GM20431 (cell line): ENCODE data around the gene KLHL20.

Experiments
- in situ Hi-C: fragments of 300-500 bp; cut with MseI, MboI; formaldehyde crosslinking; loops from one replicate; pipeline ENCODE4 v1.15.0; 2020; ENCODE audit warnings: low sequenced_read_pairs; ENCODE audit not compliant: unreplicated experiment

Gene KLHL20

DNA sequence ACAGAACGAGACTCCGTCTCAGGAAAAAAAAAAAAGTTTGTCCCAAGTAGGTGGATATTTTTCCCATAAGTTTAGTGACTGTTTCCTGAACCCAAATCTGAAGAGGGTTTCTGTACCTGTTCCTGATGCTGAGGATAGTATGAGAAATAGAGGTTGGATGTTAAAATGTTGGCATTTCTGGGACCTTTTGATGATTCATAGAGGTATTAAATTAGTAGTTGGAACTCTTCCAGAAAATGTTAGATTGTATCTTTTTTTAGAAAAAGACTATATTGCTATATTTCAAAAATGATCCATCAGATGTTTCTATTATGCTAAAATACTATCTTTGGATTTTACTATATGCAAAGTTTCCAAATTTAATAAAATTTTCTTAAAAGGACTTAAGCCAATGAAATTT lies 112.8 kb downstream of the KLHL20 start:
- in situ Hi-C loops, result loop anchor here (25.0 kb wide), 1 partner anchor 390 kb away; no protein-coding TSS in a partner anchor

DNA sequence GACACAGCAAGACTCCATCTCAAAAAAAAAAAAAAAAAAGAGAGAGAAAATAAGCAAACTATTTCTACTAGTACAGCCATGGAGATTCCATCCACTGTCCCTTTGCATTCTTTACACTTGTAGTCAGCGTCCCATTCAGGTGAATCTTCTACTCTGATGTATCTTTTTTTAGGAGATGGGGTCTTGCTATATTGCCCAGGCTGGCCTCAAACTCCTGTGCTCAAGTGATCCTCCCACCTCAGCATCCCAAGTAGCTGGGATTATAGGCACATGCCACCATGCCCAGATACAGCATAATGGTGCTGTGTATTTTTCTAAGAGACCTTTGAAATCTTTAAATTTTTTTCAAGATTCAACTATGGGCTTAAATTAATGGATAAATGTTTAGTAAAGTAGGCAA lies 118.0 kb downstream of the KLHL20 start:
- in situ Hi-C loops, result loop anchor here (25.0 kb wide), 1 partner anchor 395 kb away; no protein-coding TSS in a partner anchor
